Fibroblast of lung (primary cell): ENCODE data around the gene RAPGEF5. TPM values are rescaled to one million over a fixed set of nuclear protein-coding genes. Genes with fewer than 3 reads are reported as not detected.

Experiments
- DNase-seq, 2 donors: peaks; one replicate each; pipeline versions ENCODE4 v3.0.0 to v3.0.0-alpha.2; 2010; ENCODE audit warnings: low read depth in 2 of 2
- H2AFZ ChIP-seq: 2 replicates; pipeline ENCODE4 v1.5.1; 2012; ENCODE audit warnings: low read length, control low read depth, inconsistent platforms
- H3K27ac ChIP-seq: 2 replicates; pipeline ENCODE4 v1.5.1; 2011; ENCODE audit warnings: low read length, control low read depth; ENCODE audit not compliant: insufficient read depth
- H3K27me3 ChIP-seq: 2 replicates; pipeline ENCODE4 v1.5.1; 2011; ENCODE audit warnings: mild to moderate bottlenecking, low read length; ENCODE audit not compliant: control insufficient read depth, insufficient read depth
- H3K36me3 ChIP-seq: 2 replicates; pipeline ENCODE4 v1.5.1; 2011; ENCODE audit warnings: low read length; ENCODE audit not compliant: control insufficient read depth, insufficient read depth
- H3K4me1 ChIP-seq: 2 replicates; pipeline ENCODE4 v1.5.1; 2011; ENCODE audit warnings: low read length; ENCODE audit not compliant: control insufficient read depth, insufficient read depth; ENCODE audit errors: extremely low read depth
- H3K4me2 ChIP-seq: 2 replicates; pipeline ENCODE4 v1.5.1; 2011; ENCODE audit warnings: low read length, control low read depth; ENCODE audit not compliant: insufficient read depth; ENCODE audit errors: extremely low read depth
- H3K4me3 ChIP-seq, 4 experiments: fragments of 200-600 bp in 1 of 4; sonication (generic) in 1 of 4; replicated peaks in 1 of 4; 2 replicates each; pipeline ENCODE4 v1.5.1; 2011 to 2016; ENCODE audit warnings: low read length in 4 of 4, low read depth in 3 of 4, mild to moderate bottlenecking in 3 of 4, control low read depth in 2 of 4, inconsistent platforms in 1 of 4, mixed read lengths in 1 of 4; ENCODE audit not compliant: insufficient read depth in 1 of 4; ENCODE audit errors: control extremely low read depth in 1 of 4
- H3K79me2 ChIP-seq: 2 replicates; pipeline ENCODE4 v1.5.1; 2012; ENCODE audit warnings: mild to moderate bottlenecking, low read length, inconsistent platforms; ENCODE audit not compliant: control insufficient read depth, insufficient read depth
- H3K9ac ChIP-seq: 2 replicates; pipeline ENCODE4 v1.5.1; 2011; ENCODE audit warnings: mild to moderate bottlenecking, low read length, control low read depth; ENCODE audit not compliant: insufficient read depth
- H3K9me3 ChIP-seq: 2 replicates; pipeline ENCODE4 v1.5.1; 2012; ENCODE audit warnings: low read depth, low read length; ENCODE audit not compliant: control insufficient read depth, insufficient read depth
- H4K20me1 ChIP-seq: 2 replicates; pipeline ENCODE4 v1.5.1; 2011; ENCODE audit warnings: low read length; ENCODE audit not compliant: control insufficient read depth, insufficient read depth; ENCODE audit errors: extremely low read depth
- CTCF ChIP-seq, 2 donors: IDR thresholded peaks in 1 of 2; conservative IDR thresholded peaks in 1 of 2; 1 replicate in 1 of 2; 2 replicates in 1 of 2; pipeline ENCODE4 v1.5.1; 2011 to 2012; ENCODE audit warnings: low read length in 2 of 2, control low read depth in 1 of 2, inconsistent platforms in 1 of 2, low read depth in 1 of 2, mild to moderate bottlenecking in 1 of 2
- EZH2 ChIP-seq: IDR thresholded peaks from 2 replicates; pipeline ENCODE4 v1.5.1; 2012; ENCODE audit warnings: low read length, control low read depth, mild to moderate bottlenecking; ENCODE audit errors: missing control alignments
- polyA plus RNA-seq, 2 donors: library from polyadenylated mRNA; depleted of rRNA in 1 of 2; stranded (reverse) in 1 of 2; unstranded in 1 of 2; fragments of >200 nt; gene quantifications; 2 replicates each; pipeline ENCODE4 v1.2.1, GENCODE V29; 2011 to 2012; ENCODE audit warnings: missing spikeins in 1 of 2
- total RNA-seq: library from RNA; depleted of rRNA; stranded (reverse); fragments of >200 nt; gene quantifications from 2 replicates; pipeline ENCODE4 v1.2.1, GENCODE V29; 2014

Gene RAPGEF5
- total and polyA plus RNA-seq, 2 donors (not counting 1 experiment from before 2014, with no cell fraction given): 1.4 to 1.5 TPM

DNA sequence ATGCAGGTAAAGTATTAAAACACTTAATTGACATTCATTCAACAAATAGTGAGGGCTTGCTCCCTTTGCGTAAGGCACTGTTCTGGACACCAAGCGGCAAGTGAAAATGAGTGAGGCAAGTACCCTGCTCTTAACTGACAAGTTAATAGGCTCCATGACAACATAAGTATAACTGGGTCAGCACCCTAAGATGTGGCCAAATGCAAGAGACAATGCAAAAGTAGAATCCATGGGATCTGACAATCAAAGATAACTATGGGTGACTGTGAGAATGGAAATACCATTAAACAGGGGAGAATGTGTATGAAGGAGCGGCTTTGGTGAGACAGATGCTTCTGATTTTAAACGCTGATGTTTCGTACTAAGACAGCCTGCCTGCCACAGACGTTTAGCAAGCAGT lies 160.5 kb downstream of the RAPGEF5 start:
- H3K9me3 ChIP-seq: no peaks in the 10 kb centered on the region
- H3K36me3 ChIP-seq: no peaks in the 10 kb centered on the region
- H3K27ac ChIP-seq: no peak overlapping the region
- TF ChIP-seq CTCF (conservative IDR thresholded peaks at IDR 0.05 in 1 of 2, IDR thresholded peaks at IDR 0.05 in 1 of 2; ENCODE audit: low read depth in 1 of 2, low read length in 2 of 2): no peak
- TF ChIP-seq EZH2: no peak
- H4K20me1 ChIP-seq: no peaks in the 10 kb centered on the region
- H3K4me1 ChIP-seq: no peaks in the 10 kb centered on the region
- no peaks in the 10 kb centered on the region for H3K79me2 ChIP-seq
- H3K4me3 ChIP-seq: no peak overlapping the region
- H3K9ac ChIP-seq: no peak overlapping the region
- DNase-seq: no peak
- no peak overlapping the region for H2AFZ ChIP-seq
- no peaks in the 10 kb centered on the region for H3K27me3 ChIP-seq
- H3K4me2 ChIP-seq: no peak overlapping the region

GRCh38 chr7:22195397-22196172 lies 161.4 kb downstream of the RAPGEF5 start:
- H3K4me3 ChIP-seq: no peak overlapping the region
- no peaks in the 10 kb centered on the region for H3K79me2 ChIP-seq
- no peaks in the 10 kb centered on the region for H3K4me1 ChIP-seq
- H3K27ac ChIP-seq: no peak overlapping the region
- H3K36me3 ChIP-seq: no peaks in the 10 kb centered on the region
- H3K9ac ChIP-seq: no peak overlapping the region
- no peak overlapping the region for H3K4me2 ChIP-seq
- H2AFZ ChIP-seq: no peak overlapping the region
- no peaks in the 10 kb centered on the region for H3K27me3 ChIP-seq
- no peak for TF ChIP-seq EZH2
- no peak for TF ChIP-seq CTCF (conservative IDR thresholded peaks at IDR 0.05 in 1 of 2, IDR thresholded peaks at IDR 0.05 in 1 of 2; ENCODE audit: low read depth in 1 of 2, low read length in 2 of 2)
- no peak for DNase-seq
- H4K20me1 ChIP-seq: no peaks in the 10 kb centered on the region
- no peaks in the 10 kb centered on the region for H3K9me3 ChIP-seq

DNA sequence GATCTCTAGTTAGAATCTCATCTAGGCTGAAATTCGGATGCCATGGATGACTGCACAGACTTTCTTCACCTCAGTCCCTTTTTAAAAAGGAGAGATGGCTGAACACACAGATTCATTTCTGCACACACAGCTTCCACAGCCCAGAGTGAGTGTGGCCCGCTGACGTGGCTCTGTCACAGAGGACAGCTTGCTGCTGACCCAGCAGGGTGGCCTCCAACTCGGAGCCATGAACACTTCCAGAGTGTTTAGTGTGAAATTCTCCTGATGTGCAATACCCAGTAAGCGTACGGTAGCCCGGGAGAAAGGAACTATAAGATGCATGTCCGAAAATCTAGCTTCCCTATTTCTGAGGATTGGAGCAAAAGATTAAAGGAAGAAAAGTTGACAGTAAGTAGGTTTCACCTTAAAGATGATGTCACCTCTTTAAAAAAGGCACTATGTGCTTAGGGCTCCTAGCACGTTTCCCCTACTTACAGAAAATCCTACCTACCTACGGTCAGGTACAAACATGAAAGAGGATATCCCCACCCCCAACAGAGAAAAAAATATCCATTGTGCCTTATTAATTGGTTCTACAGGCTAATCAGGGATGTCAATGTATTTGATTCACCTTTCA lies 162.2 kb downstream of the RAPGEF5 start:
- Histone ChIP-seq H3K9ac (no peak overlapping the region), H3K4me2 (no peak overlapping the region), H3K36me3 (no peaks in the 10 kb centered on the region), H2AFZ (no peak overlapping the region), H3K9me3 (no peaks in the 10 kb centered on the region), H3K27me3 (no peaks in the 10 kb centered on the region), H3K4me3 (no peak overlapping the region), H3K27ac (no peak overlapping the region), H3K4me1 (no peaks in the 10 kb centered on the region), H4K20me1 (no peaks in the 10 kb centered on the region), H3K79me2 (no peaks in the 10 kb centered on the region)
- DNase-seq: no peak
- no peak for TF ChIP-seq CTCF (conservative IDR thresholded peaks at IDR 0.05 in 1 of 2, IDR thresholded peaks at IDR 0.05 in 1 of 2; ENCODE audit: low read depth in 1 of 2, low read length in 2 of 2)
- no peak for TF ChIP-seq EZH2
